Naive B cell (primary cell): ENCODE measurements around the gene ADAM10. TPM values are rescaled to one million over a fixed set of nuclear protein-coding genes. Genes with fewer than 3 reads are reported as not detected.
A peak's percentile ranks its signal among the peaks of the same experiment; 100 is the strongest.
"Not testable (repeated sequence)": the region's sequence is repeated elsewhere in the genome, so short reads cannot be mapped to it uniquely, and the experiment has no call there.

Experiments
- ATAC-seq, 2 donors: fragments of 150-1000 bp; cut with Tn5 transposase; 2 replicates each; pipeline ENCODE4 v1.10.0; 2021; ENCODE audit warnings: low read depth in 2 of 2, mild to moderate bottlenecking in 2 of 2, moderate library complexity in 2 of 2
- DNase-seq: peaks from one replicate; pipeline ENCODE4 v3.0.0; 2022
- H3K27ac Mint-ChIP-seq, 6 donors: one replicate each; pipeline ENCODE4 v1.8.0; 2020 to 2022; ENCODE audit warnings: mild to moderate bottlenecking in 6 of 6, mixed read lengths in 6 of 6, moderate library complexity in 5 of 6, inconsistent platforms in 2 of 6
- H3K27me3 Mint-ChIP-seq, 3 donors: one replicate each; pipeline ENCODE4 v1.8.0; 2021 to 2022; ENCODE audit warnings: mixed read lengths in 3 of 3, mild to moderate bottlenecking in 1 of 3
- H3K36me3 Mint-ChIP-seq, 2 donors: one replicate each; pipeline ENCODE4 v1.8.0; 2020 to 2022; ENCODE audit warnings: mixed read lengths in 2 of 2, inconsistent platforms in 1 of 2, mild to moderate bottlenecking in 1 of 2
- H3K4me1 Mint-ChIP-seq, 3 donors: one replicate each; pipeline ENCODE4 v1.8.0; 2020 to 2022; ENCODE audit warnings: mixed read lengths in 3 of 3, inconsistent platforms in 1 of 3, mild to moderate bottlenecking in 1 of 3, moderate library complexity in 1 of 3
- H3K4me3 Mint-ChIP-seq, 8 donors: one replicate each; pipeline ENCODE4 v1.8.0; 2020 to 2022; ENCODE audit warnings: mild to moderate bottlenecking in 8 of 8, mixed read lengths in 8 of 8, moderate library complexity in 8 of 8, inconsistent platforms in 2 of 8
- H3K9me3 Mint-ChIP-seq, 7 donors: one replicate each; pipeline ENCODE4 v1.8.0; 2020 to 2022; ENCODE audit warnings: mixed read lengths in 7 of 7, mild to moderate bottlenecking in 5 of 7, inconsistent platforms in 2 of 7, moderate library complexity in 1 of 7
- polyA plus RNA-seq, 6 donors: library from polyadenylated mRNA; unstranded; fragments of 300-500 nt; fragmentation: Illumina TruSeq; gene quantifications; one replicate each; pipeline ENCODE4 v1.2.3, GENCODE V29; 2021; ENCODE audit warnings: low read depth in 6 of 6

ADAM10 gene
- polyA plus RNA-seq, 6 donors from 2014 or later: 112 to 148 (median 126) TPM

- peaks cover 21 to 29% (median 24%) of the 10 kb centered on the region in 3 donors for H3K4me1 Mint-ChIP-seq
Measured at GRCh38 chr15:58631319-58631718, 118.2 kb downstream of the ADAM10 start.

GRCh38 chr15:58629625-58630024 lies 119.9 kb downstream of the ADAM10 start:
- Mint-ChIP-seq H3K36me3 (peaks cover 22 to 29% of the 10 kb centered on the region in 2 donors), H3K9me3 (no peaks in the 10 kb centered on the region), H3K4me1 (peaks cover 18 to 33% (median 31%) of the 10 kb centered on the region in 3 donors), H3K27ac (peak overlapping the region in 4 of 6 donors; percentile 77 to 91 (median 84)), H3K4me3 (peak overlapping the region in 3 of 8 donors; percentile 47 to 65 (median 48)), H3K27me3 (no peaks in the 10 kb centered on the region)
- ATAC-seq (no peak), DNase-seq (no peak)

More at GRCh38 chr15:58631319-58631718, 118.2 kb downstream of the ADAM10 start:
- Mint-ChIP-seq H3K9me3 (no peaks in the 10 kb centered on the region), H3K4me3 (no peak overlapping the region), H3K27ac (peak overlapping the region in 5 of 6 donors; percentile 9 to 93 (median 30)), H3K36me3 (peaks cover 14 to 20% of the 10 kb centered on the region in 2 donors), H3K27me3 (no peaks in the 10 kb centered on the region)
- DNase-seq (no peak), ATAC-seq (no peak)

- Mint-ChIP-seq H3K4me3 (peak overlapping the region; percentile 48 to 82 (median 77)), H3K9me3 (peaks cover 0 to 2% (median 0%) of the 10 kb centered on the region in 7 donors), H3K27me3 (no peaks in the 10 kb centered on the region), H3K36me3 (peaks cover 22 to 29% of the 10 kb centered on the region in 2 donors), H3K27ac (peak overlapping the region; percentile 77 to 93 (median 90)), H3K4me1 (peaks cover 20 to 35% (median 31%) of the 10 kb centered on the region in 3 donors)
- ATAC-seq: peak; percentile 55 to 67
- no peak for DNase-seq
Measured at GRCh38 chr15:58628206-58628947, 121.1 kb downstream of the ADAM10 start.

GRCh38 chr15:58627701-58628100 lies 121.8 kb downstream of the ADAM10 start:
- H3K4me1 Mint-ChIP-seq: peaks cover 21 to 35% (median 31%) of the 10 kb centered on the region in 3 donors

GRCh38 chr15:58627046-58627445 lies 122.5 kb downstream of the ADAM10 start:
- no peak for DNase-seq
- H3K4me1 Mint-ChIP-seq: peaks cover 21 to 38% (median 31%) of the 10 kb centered on the region in 3 donors
- H3K27ac Mint-ChIP-seq: peak overlapping the region in 3 of 6 donors; percentile 40 to 91 (median 49)
- peaks cover 22 to 29% of the 10 kb centered on the region in 2 donors for H3K36me3 Mint-ChIP-seq
- peaks cover 0 to 2% (median 0%) of the 10 kb centered on the region in 7 donors for H3K9me3 Mint-ChIP-seq
- no peak for ATAC-seq
- no peaks in the 10 kb centered on the region for H3K27me3 Mint-ChIP-seq
- peak overlapping the region in 1 of 8 donors; percentile 62 for H3K4me3 Mint-ChIP-seq

More at GRCh38 chr15:58627701-58628100, 121.8 kb downstream of the ADAM10 start:
- Mint-ChIP-seq H3K4me3 (peak overlapping the region in 3 of 8 donors; percentile 62 to 82 (median 75)), H3K27me3 (no peaks in the 10 kb centered on the region), H3K27ac (peak overlapping the region; percentile 42 to 93 (median 90)), H3K36me3 (peaks cover 22 to 29% of the 10 kb centered on the region in 2 donors), H3K9me3 (peaks cover 0 to 2% (median 0%) of the 10 kb centered on the region in 7 donors)
- ATAC-seq: no peak
- no peak for DNase-seq

- peak overlapping the region in 2 of 6 donors; percentile 4 to 78 for H3K27ac Mint-ChIP-seq
- no peak overlapping the region for H3K4me3 Mint-ChIP-seq
Measured at GRCh38 chr15:58626378-58626777, 123.1 kb downstream of the ADAM10 start.

GRCh38 chr15:58622877-58623276 lies 126.6 kb downstream of the ADAM10 start:
- peaks cover 39 to 44% of the 10 kb centered on the region in 2 donors for H3K36me3 Mint-ChIP-seq
- H3K27me3 Mint-ChIP-seq: no peaks in the 10 kb centered on the region
- peaks cover 2 to 14% (median 5%) of the 10 kb centered on the region in 7 donors for H3K9me3 Mint-ChIP-seq
- H3K4me1 Mint-ChIP-seq: peaks cover 19 to 26% (median 21%) of the 10 kb centered on the region in 3 donors
- no peak for DNase-seq
- ATAC-seq: no peak
- no peak overlapping the region for H3K27ac Mint-ChIP-seq
- no peak overlapping the region for H3K4me3 Mint-ChIP-seq

More at GRCh38 chr15:58626378-58626777, 123.1 kb downstream of the ADAM10 start:
- no peak for ATAC-seq
- Mint-ChIP-seq H3K27me3 (no peaks in the 10 kb centered on the region), H3K36me3 (peaks cover 22 to 28% of the 10 kb centered on the region in 2 donors), H3K9me3 (peaks cover 0 to 2% (median 0%) of the 10 kb centered on the region in 7 donors), H3K4me1 (peaks cover 21 to 41% (median 31%) of the 10 kb centered on the region in 3 donors)
- no peak for DNase-seq

- H3K27ac Mint-ChIP-seq, ATAC-seq, H3K27me3 Mint-ChIP-seq, DNase-seq, H3K4me3 Mint-ChIP-seq: not testable (repeated sequence)
- Mint-ChIP-seq H3K36me3 (peaks cover 34 to 45% of the 10 kb centered on the region in 2 donors), H3K9me3 (peaks cover 9 to 30% (median 17%) of the 10 kb centered on the region in 7 donors), H3K4me1 (peaks cover 0 to 18% (median 16%) of the 10 kb centered on the region in 3 donors)
Measured at GRCh38 chr15:58620268-58620667, 129.2 kb downstream of the ADAM10 start.

GRCh38 chr15:58616171-58616570 lies 133.3 kb downstream of the ADAM10 start:
- no peak overlapping the region for H3K4me3 Mint-ChIP-seq
- H3K4me1 Mint-ChIP-seq: peaks cover 4 to 16% (median 5%) of the 10 kb centered on the region in 3 donors
- no peak for ATAC-seq
- DNase-seq: no peak
- H3K27ac Mint-ChIP-seq: peak overlapping the region in 1 of 6 donors; percentile 13
- no peaks in the 10 kb centered on the region for H3K27me3 Mint-ChIP-seq
- peaks cover 17 to 47% (median 28%) of the 10 kb centered on the region in 7 donors for H3K9me3 Mint-ChIP-seq
- H3K36me3 Mint-ChIP-seq: peaks cover 59 to 62% of the 10 kb centered on the region in 2 donors

- Mint-ChIP-seq H3K9me3 (peaks cover 13 to 34% (median 23%) of the 10 kb centered on the region in 7 donors), H3K4me3 (no peak overlapping the region), H3K27ac (peak overlapping the region in 1 of 6 donors; percentile 85), H3K4me1 (peaks cover 0 to 13% (median 4%) of the 10 kb centered on the region in 3 donors), H3K36me3 (peaks cover 48 to 50% of the 10 kb centered on the region in 2 donors), H3K27me3 (no peaks in the 10 kb centered on the region)
- DNase-seq (no peak), ATAC-seq (no peak)
Measured at GRCh38 chr15:58611731-58612676, 137.5 kb downstream of the ADAM10 start.

GRCh38 chr15:58608711-58609110 lies 140.8 kb downstream of the ADAM10 start:
- H3K27ac Mint-ChIP-seq: peak overlapping the region in 1 of 6 donors; percentile 41
- ATAC-seq (no peak), DNase-seq (no peak)
- H3K27me3 Mint-ChIP-seq: no peaks in the 10 kb centered on the region
- H3K36me3 Mint-ChIP-seq: peaks cover 28 to 29% of the 10 kb centered on the region in 2 donors
- no peak overlapping the region for H3K4me3 Mint-ChIP-seq
- H3K4me1 Mint-ChIP-seq: peaks cover 0 to 5% (median 3%) of the 10 kb centered on the region in 3 donors
- H3K9me3 Mint-ChIP-seq: peaks cover 2 to 8% (median 3%) of the 10 kb centered on the region in 7 donors

GRCh38 chr15:58608129-58608590 lies 141.3 kb downstream of the ADAM10 start:
- Mint-ChIP-seq H3K9me3 (peaks cover 0 to 2% (median 0%) of the 10 kb centered on the region in 7 donors), H3K4me1 (peaks cover 0 to 8% (median 0%) of the 10 kb centered on the region in 3 donors), H3K27me3 (no peaks in the 10 kb centered on the region), H3K36me3 (peaks cover 24 to 28% of the 10 kb centered on the region in 2 donors), H3K4me3 (no peak overlapping the region), H3K27ac (peak overlapping the region in 2 of 6 donors; percentile 3 to 66)
- DNase-seq (no peak), ATAC-seq (no peak)
